ENCODE data around the gene CFAP74.

The CFAP74 gene

DNA sequence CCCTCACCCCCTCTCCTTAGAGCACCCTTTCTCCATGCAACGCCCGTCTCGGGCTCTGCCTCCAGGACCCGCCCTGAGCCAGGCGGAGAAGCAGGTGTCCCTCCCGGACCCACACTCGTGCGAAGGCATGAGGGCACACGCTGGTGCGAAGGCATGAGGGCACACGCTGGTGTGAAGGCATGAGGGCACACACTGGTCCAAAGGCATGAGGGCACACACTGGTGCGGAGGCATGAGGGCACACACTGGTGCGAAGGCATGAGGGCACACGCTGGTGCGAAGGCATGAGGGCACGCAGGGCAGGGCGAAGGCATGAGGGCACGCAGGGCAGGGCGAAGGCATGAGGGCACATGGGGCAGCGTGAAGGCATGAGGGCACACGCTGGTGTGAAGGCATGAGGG lies 78.7 kb downstream of the CFAP74 start:
- H3K4me1 ChIP-seq: no peaks in the 10 kb centered on the region

DNA sequence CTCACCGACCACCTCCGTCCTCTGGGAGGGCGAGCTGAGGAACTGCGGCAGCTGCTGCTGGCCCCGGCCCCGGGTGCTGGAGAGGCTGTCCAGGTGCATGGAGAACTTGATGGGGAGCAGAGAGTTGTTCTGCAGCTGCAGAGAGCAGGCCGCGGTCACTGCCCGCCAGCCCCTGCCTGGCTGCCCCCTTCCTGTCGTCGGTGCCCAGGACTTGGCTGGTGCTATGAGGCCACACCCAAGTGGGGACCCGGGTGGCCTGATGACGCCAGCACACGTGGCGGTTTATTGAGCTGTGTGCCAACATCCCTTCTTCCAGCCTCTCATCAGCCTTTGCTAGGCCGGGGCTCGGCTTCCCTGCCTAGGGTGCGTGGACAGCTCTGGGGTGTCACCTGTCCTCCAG lies 79.2 kb downstream of the CFAP74 start:
- TF ChIP-seq, protein P1, sequence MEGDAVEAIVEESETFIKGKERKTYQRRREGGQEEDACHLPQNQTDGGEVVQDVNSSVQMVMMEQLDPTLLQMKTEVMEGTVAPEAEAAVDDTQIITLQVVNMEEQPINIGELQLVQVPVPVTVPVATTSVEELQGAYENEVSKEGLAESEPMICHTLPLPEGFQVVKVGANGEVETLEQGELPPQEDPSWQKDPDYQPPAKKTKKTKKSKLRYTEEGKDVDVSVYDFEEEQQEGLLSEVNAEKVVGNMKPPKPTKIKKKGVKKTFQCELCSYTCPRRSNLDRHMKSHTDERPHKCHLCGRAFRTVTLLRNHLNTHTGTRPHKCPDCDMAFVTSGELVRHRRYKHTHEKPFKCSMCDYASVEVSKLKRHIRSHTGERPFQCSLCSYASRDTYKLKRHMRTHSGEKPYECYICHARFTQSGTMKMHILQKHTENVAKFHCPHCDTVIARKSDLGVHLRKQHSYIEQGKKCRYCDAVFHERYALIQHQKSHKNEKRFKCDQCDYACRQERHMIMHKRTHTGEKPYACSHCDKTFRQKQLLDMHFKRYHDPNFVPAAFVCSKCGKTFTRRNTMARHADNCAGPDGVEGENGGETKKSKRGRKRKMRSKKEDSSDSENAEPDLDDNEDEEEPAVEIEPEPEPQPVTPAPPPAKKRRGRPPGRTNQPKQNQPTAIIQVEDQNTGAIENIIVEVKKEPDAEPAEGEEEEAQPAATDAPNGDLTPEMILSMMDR (IDR thresholded peaks at IDR 0.05; ENCODE audit: low read depth, low read length): no peak
- Histone ChIP-seq H3K4me1 (no peaks in the 10 kb centered on the region), H3K27me3 (no peaks in the 10 kb centered on the region), H3K4me3 (ENCODE audit: low read depth, low read length) (no peak overlapping the region), H3K36me3 (no peaks in the 10 kb centered on the region), H3K9me3 (no peaks in the 10 kb centered on the region)
- DNase-seq: no peak

More for the DNA sequence above, 78.7 kb downstream of the CFAP74 start:
- Histone ChIP-seq H3K9me3 (no peaks in the 10 kb centered on the region), H3K27me3 (no peaks in the 10 kb centered on the region), H3K36me3 (no peaks in the 10 kb centered on the region), H3K4me3 (ENCODE audit: low read depth, low read length) (no peak overlapping the region)
- DNase-seq: no peak
- TF ChIP-seq, protein P1 (IDR thresholded peaks at IDR 0.05; ENCODE audit: low read depth, low read length): no peak

DNA sequence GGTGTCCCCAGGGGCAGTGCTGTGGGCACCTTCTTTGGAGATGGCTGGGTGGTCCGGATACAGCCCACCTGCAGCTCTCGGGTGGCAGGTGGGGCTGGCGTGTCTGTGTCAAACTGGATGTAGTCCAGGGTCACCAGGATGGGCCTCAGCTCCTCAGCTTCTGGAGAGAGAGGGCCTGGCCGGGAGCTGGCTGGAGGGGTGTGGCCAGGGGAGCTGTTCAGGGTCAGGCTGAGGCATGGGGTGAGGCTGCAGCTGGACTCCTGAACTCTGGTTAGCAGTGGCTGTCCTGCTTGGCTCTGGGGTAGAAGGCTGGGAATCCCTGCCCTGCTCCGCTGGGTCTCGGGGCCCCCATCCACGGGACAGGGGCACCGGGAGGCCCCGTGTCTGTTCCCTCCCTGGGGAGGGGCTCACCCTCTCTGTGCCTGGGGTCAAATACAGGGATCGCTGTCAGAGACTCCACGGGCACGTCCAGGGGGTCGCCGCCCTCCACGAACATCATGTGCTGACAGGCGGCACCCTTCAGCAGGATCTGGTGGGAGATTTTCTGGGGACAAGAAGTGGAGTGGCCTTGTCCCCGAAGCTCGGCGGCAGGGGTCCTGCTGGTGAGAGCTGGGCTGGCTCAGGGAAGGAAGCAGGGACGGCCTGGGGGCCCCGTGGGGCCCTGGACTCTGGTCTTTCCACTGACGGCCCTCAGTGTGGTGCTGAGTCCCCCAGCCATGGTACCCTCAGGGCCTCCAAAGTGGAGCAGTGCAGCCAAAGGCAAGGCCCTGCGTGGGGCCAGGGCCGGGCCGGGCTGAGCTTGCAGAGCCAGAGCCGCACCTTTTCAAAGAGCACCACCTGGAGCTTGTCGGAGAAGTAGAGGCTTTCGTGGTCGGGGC lies 80.4 kb downstream of the CFAP74 start:
- H3K9me3 ChIP-seq: no peaks in the 10 kb centered on the region
- TF ChIP-seq, protein P1 (IDR thresholded peaks at IDR 0.05; ENCODE audit: low read depth, low read length): no peak
- H3K36me3 ChIP-seq: no peaks in the 10 kb centered on the region
- no peak for DNase-seq
- H3K4me3 ChIP-seq (ENCODE audit: low read depth, low read length): no peak overlapping the region
- no peaks in the 10 kb centered on the region for H3K27me3 ChIP-seq
- H3K4me1 ChIP-seq: no peaks in the 10 kb centered on the region

DNA sequence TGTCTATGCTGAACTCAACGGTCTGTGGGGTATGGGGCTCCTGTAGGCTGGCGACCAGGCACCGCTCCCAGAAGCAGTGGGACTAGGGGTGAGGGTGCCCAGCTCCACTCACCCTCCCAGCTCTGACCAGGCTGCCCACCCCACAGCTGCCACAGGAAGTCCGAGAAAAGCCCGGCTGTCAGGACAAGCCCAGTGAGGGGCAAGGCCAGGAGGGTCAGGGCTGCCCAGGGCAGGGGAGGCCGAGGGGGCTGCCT lies 81.0 kb downstream of the CFAP74 start:
- TF ChIP-seq, protein P1 (IDR thresholded peaks at IDR 0.05; ENCODE audit: low read depth, low read length): no peak
- no peaks in the 10 kb centered on the region for H3K36me3 ChIP-seq
- H3K9me3 ChIP-seq: no peaks in the 10 kb centered on the region
- DNase-seq: no peak
- H3K27me3 ChIP-seq: no peaks in the 10 kb centered on the region
- no peaks in the 10 kb centered on the region for H3K4me1 ChIP-seq
- no peak overlapping the region for H3K4me3 ChIP-seq (ENCODE audit: low read depth, low read length)

DNA sequence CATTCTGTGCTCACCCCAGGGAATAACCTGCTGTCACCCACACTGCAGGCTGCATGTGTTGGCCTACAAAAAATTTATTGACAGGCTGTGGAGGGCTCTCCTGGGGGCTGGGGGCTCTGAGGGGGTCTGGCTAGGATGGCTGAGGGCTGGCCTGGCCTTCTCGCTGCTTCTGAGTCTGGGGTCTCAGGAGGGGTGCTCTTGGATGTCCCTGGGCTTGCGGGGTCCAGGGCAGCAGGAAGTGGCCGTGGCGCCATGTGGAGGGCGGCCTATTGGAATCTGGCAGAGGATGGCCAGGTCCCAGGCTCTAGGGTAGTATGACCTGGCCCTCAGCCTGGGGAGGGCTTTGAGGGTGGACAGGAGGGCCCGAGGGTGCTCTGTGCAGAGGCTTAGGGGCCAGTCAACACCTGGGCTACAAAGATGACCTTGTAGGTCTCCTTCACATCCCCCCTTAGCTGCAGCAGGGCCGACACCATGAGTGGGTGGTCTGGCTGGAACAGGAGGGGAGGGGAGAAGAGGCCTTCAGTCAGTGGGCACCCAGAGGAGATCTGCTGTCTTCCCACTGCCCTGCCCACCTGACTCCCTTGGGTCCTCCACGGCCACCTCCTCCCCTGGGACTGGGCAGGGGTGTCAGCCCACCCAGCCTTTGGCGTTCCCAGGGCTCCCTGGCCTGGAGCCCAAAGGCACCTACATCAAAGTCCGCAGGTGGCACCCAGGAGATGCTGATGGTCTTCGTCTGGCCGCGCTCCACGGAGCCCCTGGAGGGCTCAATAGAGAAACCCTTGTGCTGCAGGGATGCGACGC lies 81.5 kb downstream of the CFAP74 start:
- H3K27me3 ChIP-seq: no peaks in the 10 kb centered on the region
- H3K9me3 ChIP-seq: no peaks in the 10 kb centered on the region
- TF ChIP-seq, protein P1 (IDR thresholded peaks at IDR 0.05; ENCODE audit: low read depth, low read length): no peak
- no peaks in the 10 kb centered on the region for H3K4me1 ChIP-seq
- no peak for DNase-seq
- no peak overlapping the region for H3K4me3 ChIP-seq (ENCODE audit: low read depth, low read length)
- H3K36me3 ChIP-seq: no peaks in the 10 kb centered on the region

DNA sequence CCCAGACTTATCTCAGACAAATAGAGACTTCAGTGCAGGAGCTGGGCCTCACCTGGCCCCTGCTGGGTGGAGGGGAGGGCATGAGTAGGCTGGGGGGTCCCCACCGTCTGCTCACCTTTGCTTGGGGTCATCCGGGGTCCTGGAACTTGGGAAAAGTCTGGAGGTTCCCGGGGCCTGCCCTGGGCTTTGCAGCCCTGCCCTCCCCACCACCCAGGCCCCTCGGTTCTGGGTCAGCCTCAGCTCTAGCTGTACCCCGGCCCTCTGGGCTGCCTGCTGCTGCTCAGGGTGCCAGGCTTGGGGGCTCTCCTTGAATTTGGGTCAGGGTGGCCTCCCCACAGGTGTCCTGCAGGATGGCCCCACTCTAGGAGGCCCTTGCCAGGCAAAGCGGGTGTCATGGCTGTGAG lies 82.1 kb downstream of the CFAP74 start:
- H3K4me3 ChIP-seq (ENCODE audit: low read depth, low read length): no peak overlapping the region
- DNase-seq: no peak
- no peaks in the 10 kb centered on the region for H3K36me3 ChIP-seq
- H3K9me3 ChIP-seq: no peaks in the 10 kb centered on the region
- TF ChIP-seq, protein P1 (IDR thresholded peaks at IDR 0.05; ENCODE audit: low read depth, low read length): no peak
- no peaks in the 10 kb centered on the region for H3K27me3 ChIP-seq
- H3K4me1 ChIP-seq: no peaks in the 10 kb centered on the region
